ENCODE measurements around the gene SCRT2.

DNA sequence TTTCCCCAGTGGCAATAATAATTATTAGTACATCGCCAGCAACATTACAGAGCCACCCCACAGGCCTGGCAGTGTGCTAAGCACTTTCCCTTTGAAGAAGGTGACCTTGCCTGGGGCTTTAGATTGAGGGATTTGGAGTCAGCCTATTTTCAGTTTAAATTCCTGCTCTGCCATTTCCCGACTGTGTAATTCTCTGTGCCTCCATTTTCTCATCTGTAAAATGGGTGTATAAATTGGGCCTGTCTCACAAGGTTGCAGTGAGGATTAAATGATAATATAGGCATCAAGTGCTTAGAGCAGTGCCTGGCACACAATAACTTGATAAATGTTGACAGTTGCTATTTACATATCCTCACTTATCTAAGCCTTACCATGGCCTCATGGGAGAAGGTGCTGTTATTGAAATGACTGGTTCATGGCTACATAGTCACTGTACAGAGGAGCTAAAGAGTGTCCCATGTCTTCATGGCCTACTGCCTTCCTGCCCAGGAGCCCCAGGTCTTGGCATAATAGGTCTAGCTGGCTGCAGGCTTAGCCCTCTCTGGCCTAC lies 5.1 kb upstream of the SCRT2 start:
- TF ChIP-seq, protein P1, sequence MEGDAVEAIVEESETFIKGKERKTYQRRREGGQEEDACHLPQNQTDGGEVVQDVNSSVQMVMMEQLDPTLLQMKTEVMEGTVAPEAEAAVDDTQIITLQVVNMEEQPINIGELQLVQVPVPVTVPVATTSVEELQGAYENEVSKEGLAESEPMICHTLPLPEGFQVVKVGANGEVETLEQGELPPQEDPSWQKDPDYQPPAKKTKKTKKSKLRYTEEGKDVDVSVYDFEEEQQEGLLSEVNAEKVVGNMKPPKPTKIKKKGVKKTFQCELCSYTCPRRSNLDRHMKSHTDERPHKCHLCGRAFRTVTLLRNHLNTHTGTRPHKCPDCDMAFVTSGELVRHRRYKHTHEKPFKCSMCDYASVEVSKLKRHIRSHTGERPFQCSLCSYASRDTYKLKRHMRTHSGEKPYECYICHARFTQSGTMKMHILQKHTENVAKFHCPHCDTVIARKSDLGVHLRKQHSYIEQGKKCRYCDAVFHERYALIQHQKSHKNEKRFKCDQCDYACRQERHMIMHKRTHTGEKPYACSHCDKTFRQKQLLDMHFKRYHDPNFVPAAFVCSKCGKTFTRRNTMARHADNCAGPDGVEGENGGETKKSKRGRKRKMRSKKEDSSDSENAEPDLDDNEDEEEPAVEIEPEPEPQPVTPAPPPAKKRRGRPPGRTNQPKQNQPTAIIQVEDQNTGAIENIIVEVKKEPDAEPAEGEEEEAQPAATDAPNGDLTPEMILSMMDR (IDR thresholded peaks at IDR 0.05; ENCODE audit: insufficient read depth, low read length): no peak
- no peak for TF ChIP-seq POLR2AphosphoS5 (IDR thresholded peaks at IDR 0.05; ENCODE audit: low read depth)

Data from HL-60 (cell line).